Measurements from ENCODE around the gene DDX46. TPM values are rescaled to one million over a fixed set of nuclear protein-coding genes. Genes with fewer than 3 reads are reported as not detected.

Gene DDX46
- total RNA-seq, 2 donors from 2014 or later, result 31.9 to 36.3 TPM

- H3K4me1 ChIP-seq, result no peaks in the 10 kb centered on the region
- peaks cover 0 to 45% of the 10 kb centered on the region in 2 donors for H3K36me3 ChIP-seq (replicated peaks in 1 of 2; ENCODE audit: insufficient read depth in 1 of 2, low read depth in 2 of 2)
- WGBS, 2 donors, result 87 to 90% methylated on average over 2 of the region's 2 CpGs
- ATAC-seq, result no peak
- H3K4me3 ChIP-seq, result no peak overlapping the region
- no peaks in the 10 kb centered on the region for H3K9me3 ChIP-seq
- no peak for TF ChIP-seq POLR2A (IDR thresholded peaks at IDR 0.05)
- TF ChIP-seq, protein P1, sequence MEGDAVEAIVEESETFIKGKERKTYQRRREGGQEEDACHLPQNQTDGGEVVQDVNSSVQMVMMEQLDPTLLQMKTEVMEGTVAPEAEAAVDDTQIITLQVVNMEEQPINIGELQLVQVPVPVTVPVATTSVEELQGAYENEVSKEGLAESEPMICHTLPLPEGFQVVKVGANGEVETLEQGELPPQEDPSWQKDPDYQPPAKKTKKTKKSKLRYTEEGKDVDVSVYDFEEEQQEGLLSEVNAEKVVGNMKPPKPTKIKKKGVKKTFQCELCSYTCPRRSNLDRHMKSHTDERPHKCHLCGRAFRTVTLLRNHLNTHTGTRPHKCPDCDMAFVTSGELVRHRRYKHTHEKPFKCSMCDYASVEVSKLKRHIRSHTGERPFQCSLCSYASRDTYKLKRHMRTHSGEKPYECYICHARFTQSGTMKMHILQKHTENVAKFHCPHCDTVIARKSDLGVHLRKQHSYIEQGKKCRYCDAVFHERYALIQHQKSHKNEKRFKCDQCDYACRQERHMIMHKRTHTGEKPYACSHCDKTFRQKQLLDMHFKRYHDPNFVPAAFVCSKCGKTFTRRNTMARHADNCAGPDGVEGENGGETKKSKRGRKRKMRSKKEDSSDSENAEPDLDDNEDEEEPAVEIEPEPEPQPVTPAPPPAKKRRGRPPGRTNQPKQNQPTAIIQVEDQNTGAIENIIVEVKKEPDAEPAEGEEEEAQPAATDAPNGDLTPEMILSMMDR (IDR thresholded peaks at IDR 0.05), result no peak
- no peak overlapping the region for H3K27ac ChIP-seq
- intact Hi-C loops (cut with DNase I), result loop anchor here (10.0 kb wide), 1 partner anchor 93 kb away; no protein-coding TSS in a partner anchor
- no peaks in the 10 kb centered on the region for H3K27me3 ChIP-seq
- no peak for DNase-seq
Observed at GRCh38 chr5:134777366-134777765, 18.8 kb downstream of the DDX46 start.

DNA sequence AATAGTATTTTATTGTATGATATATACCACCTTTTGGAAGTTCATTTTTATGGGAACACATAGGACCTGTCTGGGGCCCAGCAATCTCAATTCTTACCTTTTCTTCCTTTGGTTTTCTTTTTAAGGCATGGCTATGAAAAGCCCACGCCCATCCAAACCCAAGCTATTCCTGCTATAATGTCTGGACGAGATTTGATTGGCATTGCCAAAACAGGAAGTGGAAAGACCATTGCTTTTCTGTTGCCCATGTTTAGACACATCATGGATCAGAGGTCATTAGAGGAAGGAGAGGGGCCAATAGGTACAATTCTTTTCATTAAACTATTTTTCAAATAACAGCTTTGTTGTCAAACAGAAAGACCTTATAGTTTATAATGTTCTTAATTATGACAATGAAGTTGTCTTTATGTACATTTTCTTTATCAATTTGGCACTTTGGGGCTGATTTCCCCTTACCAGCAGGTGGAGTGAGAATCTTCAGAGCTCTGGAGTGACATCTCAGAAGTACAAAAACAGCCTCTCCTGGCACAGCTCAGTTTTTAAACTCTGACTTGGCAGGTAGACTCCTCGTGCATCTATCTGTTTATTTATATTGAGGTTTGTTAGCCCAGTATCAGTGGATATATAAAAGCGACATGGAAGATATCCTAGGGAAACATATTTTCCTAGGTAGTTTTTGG lies 25.8 kb downstream of the DDX46 start:
- Histone ChIP-seq H3K27me3 (no peaks in the 10 kb centered on the region), H3K4me1 (peaks cover 8% of the 10 kb centered on the region), H3K4me3 (no peak overlapping the region), H3K27ac (no peak overlapping the region), H3K36me3 (replicated peaks in 1 of 2; ENCODE audit: insufficient read depth in 1 of 2, low read depth in 2 of 2) (peaks cover 0 to 33% of the 10 kb centered on the region in 2 donors), H3K9me3 (no peaks in the 10 kb centered on the region)
- ATAC-seq (no peak), DNase-seq (no peak)
- WGBS, 2 donors, result 59 to 61% methylated on average over 4 of the region's 4 CpGs
- intact Hi-C loops (cut with DNase I), result no loop called here
- TF ChIP-seq, protein P1 (IDR thresholded peaks at IDR 0.05), result no peak
- no peak for TF ChIP-seq POLR2A (IDR thresholded peaks at IDR 0.05)

- no peaks in the 10 kb centered on the region for H3K9me3 ChIP-seq
- H3K4me3 ChIP-seq, result no peak overlapping the region
- no peak for DNase-seq
- WGBS, 2 donors, result 73 to 77% methylated on average over 3 of the region's 3 CpGs
- no peak for ATAC-seq
- no peak overlapping the region for H3K27ac ChIP-seq
- no peak for TF ChIP-seq POLR2A (IDR thresholded peaks at IDR 0.05)
- TF ChIP-seq, protein P1 (IDR thresholded peaks at IDR 0.05), result no peak
- H3K27me3 ChIP-seq, result no peaks in the 10 kb centered on the region
- H3K4me1 ChIP-seq, result peaks cover 8% of the 10 kb centered on the region
- intact Hi-C loops (cut with DNase I), result no loop called here
- peaks cover 0 to 31% of the 10 kb centered on the region in 2 donors for H3K36me3 ChIP-seq (replicated peaks in 1 of 2; ENCODE audit: insufficient read depth in 1 of 2, low read depth in 2 of 2)
Observed at GRCh38 chr5:134784946-134785620, 26.5 kb downstream of the DDX46 start.

- intact Hi-C loops (cut with DNase I), result no loop called here
- H3K4me3 ChIP-seq, result no peak overlapping the region
- ATAC-seq, result no peak
- peaks cover 8% of the 10 kb centered on the region for H3K4me1 ChIP-seq
- H3K9me3 ChIP-seq, result no peaks in the 10 kb centered on the region
- WGBS, 2 donors, result 100% methylated on average over 1 of the region's 1 CpG
- peaks cover 4 to 40% of the 10 kb centered on the region in 2 donors for H3K36me3 ChIP-seq (replicated peaks in 1 of 2; ENCODE audit: insufficient read depth in 1 of 2, low read depth in 2 of 2)
- H3K27me3 ChIP-seq, result no peaks in the 10 kb centered on the region
- DNase-seq, result no peak
- no peak for TF ChIP-seq POLR2A (IDR thresholded peaks at IDR 0.05)
- TF ChIP-seq, protein P1 (IDR thresholded peaks at IDR 0.05), result no peak
- H3K27ac ChIP-seq, result no peak overlapping the region
Observed at GRCh38 chr5:134787692-134788091, 29.1 kb downstream of the DDX46 start.

Measured in body of pancreas (tissue), 4 donors.